ENCODE data around the gene LEMD2.

LEMD2 gene

DNA sequence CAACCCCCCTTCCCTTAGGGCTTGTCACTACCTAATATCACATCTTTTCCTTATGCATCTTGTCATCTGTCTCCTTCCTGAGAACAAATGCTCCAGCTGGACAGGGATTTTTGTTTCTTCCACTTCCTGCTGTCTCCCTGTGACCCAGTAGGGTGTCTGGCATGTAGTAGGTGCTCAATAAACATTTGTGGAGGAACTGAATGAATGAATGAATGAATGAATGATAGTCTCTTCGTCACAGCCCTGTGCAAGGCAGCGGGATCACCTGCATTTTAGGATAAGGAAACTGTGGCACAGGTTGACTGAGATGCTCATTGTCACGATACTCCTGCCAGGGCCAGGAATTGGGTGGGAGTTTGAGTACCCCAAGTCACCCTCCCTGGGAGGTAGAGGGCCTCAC, 14.2 kb downstream of the LEMD2 start:
- no peak for DNase-seq (ENCODE audit: low spot score)

DNA sequence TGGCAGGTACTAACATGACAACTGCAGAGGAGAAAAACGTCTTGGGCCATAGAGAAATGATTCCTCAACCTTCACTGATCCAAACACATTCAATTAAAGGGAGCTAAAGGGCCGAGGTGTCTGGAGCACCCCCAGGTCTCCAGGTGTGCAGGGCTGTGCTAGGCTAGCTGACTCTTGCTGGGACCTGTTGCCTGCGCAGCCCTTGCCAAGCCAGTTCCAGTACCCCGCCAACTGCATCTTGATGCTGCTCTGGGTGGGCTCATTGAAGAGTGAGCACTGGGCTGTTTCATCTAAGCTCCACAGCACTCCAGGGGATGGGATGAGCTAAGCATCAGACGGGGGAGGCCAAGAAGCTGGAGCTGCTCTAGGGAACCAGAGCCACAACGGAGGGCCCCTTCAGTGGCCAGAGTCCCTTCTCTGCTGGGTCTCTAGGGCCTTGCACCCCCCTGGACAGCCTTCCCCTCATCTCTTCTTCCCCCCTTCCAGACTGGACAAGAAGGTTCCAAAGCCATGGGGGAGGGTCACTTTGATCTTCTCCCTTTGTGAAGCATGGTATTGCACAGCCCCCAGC, 15.9 kb downstream of the LEMD2 start:
- DNase-seq (ENCODE audit: low spot score): no peak

DNA sequence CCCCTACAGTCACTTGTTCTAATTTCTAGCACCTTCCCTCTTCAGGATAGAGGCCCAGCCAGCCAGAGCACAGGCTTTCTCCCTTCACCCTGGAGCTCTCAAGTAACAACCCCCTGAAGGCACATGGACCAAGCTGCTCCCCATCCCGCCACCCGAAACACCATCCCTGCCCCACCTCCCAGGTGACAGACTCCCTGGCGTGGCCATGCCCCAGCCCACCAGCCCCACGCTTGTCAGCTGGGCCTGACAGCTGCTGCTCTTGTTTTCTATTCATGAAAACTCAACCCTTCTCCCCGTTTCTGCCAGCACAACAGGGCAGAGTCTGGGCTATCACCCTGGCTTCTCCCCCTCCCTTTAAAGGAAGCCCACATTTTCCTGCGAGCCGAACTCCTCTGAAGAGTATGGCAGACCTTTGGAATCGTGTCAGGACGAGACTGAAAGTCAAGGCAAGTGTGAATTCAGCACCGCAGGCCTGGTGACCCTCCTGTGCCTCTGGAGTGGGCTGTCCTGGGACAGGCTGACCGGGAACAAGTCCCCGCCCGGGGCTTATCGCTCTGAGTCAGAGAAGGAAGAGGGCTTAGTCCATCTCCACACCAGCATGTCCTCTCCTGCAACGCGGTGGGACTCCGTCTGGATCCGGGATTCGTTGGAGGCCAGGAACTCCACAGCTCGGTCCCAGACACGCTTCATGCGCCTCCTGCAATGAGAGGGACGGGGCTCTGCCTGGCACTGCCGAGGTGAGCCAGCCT, 16.7 kb downstream of the LEMD2 start:
- no peak for DNase-seq (ENCODE audit: low spot score)

DNA sequence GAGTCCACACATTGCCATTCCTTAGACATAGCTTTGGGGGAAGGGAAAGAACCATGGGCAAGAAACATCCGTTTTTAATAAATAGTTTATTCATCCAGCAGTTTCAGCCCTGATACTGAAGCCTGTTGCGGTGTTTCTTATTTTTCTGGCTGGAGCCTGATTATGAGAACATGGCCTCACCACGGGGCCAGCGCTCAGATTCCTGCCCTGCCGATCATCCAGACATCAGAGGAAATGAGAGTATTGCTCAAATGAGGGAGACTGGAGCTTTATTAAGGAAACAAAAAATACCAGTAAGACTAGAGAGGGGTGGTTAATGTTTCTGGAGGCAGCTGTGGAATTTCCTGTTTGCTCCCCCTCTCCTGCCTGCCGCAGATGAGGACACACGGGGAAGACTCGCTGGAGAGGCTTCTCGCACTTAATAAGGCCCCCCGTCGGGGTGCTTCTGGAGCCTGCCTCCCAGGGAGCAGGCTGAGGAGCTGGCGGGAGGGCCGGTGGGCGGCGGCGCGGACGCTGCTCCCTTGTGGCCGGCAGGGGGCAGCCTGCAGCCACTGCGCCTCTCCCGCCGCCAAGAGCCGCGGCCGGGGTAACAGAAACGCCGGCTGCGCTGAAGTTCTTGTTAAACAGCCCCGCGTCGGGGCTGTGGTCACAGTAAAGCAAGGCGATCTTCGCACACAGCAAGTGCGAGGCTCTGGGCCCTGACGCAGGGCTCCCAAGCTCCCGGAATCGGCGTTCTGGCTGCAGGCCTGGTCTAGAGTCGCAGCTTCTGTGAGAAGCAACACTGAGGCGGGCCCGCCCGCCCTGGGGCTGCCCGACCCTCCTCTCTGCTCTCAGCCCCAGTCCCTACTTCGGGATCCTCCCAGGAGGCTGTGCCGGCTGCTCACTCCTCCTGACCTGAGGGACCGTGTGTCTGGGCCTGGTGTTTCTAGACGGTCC, 17.5 kb downstream of the LEMD2 start:
- peak; percentile 93 for DNase-seq (ENCODE audit: low spot score)

DNA sequence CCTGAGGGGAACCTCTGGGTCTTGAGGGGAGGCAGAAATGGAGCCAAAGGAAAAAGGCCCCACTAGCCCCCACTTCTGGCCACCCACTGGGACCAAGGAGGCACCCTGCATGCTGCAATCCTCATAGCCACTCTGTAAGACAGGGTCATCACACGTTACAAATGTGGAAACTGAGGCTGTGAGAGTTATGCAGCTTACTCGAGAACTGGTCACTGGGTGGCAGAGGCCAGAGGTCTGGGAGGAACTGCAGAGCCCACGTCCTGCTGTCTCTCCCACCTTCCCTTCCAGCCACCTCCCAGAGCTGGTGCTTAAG, 18.1 kb downstream of the LEMD2 start:
- no peak for DNase-seq (ENCODE audit: low spot score)

DNA sequence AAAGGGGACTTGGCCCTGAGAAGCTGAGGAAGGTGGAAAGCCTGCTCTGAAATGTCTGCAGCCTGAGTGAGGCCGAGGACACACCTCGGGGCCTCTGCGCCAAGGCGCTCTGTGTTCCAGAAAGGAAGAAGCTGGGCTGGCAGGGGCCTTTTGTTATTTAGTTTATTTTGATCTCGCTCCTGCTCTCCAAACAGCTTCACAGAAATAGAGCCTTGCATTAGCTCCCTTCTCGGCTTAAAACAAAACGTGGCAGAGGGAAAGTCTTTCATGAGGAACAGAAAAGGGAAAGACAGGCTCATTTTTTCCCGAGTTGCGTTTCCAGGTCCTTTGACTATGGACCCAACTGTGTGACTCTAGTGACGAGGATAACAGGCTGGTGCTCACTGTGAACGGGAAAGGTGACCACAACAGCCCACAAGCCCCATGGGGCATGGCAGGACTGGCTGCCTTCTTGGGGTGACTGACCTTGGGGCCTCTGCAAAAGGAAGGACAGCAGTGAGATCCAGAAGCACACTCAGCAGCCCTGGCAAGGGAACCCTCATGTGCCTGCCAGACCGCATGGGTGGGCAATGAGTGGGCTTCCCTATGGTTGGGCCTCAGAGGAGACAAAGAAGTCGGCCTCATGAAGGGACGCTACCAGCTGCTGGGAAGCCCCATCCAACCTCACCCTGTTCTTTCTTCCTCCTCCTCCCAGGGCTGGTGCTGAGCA, 18.7 kb downstream of the LEMD2 start:
- DNase-seq (ENCODE audit: low spot score): no peak

DNA sequence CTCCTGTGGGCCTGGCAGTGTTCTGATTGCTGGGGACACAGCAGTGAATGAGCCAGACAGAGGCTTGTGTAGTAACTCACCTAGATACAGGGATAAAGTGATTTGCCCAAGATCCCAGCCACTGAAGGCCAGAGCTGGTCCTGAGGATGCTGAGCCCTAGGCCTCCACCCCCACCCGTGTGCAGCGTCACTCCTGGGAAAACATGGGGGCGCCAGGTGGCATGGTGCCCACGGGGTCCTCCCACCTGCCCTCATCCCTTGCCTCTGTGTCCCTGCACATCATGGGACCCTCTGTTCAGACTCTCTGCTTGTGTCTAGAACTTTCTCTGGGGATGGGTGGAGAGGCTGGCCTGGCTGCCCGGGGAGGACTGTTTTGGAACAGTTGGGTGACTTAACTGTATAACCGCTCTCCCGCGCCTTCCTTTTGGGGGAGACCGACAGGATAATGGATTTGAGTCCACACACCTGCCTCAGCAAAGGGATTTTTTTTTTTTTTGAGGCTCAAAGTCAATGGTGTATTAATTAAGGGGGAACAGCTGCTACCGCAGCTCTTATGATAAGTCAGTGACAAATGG, 19.6 kb downstream of the LEMD2 start:
- no peak for DNase-seq (ENCODE audit: low spot score)

- peak; percentile 85 for DNase-seq (ENCODE audit: low spot score)
These were observed 20.2 kb downstream of the LEMD2 start for GRCh38 chr6:33768644-33769120.

DNA sequence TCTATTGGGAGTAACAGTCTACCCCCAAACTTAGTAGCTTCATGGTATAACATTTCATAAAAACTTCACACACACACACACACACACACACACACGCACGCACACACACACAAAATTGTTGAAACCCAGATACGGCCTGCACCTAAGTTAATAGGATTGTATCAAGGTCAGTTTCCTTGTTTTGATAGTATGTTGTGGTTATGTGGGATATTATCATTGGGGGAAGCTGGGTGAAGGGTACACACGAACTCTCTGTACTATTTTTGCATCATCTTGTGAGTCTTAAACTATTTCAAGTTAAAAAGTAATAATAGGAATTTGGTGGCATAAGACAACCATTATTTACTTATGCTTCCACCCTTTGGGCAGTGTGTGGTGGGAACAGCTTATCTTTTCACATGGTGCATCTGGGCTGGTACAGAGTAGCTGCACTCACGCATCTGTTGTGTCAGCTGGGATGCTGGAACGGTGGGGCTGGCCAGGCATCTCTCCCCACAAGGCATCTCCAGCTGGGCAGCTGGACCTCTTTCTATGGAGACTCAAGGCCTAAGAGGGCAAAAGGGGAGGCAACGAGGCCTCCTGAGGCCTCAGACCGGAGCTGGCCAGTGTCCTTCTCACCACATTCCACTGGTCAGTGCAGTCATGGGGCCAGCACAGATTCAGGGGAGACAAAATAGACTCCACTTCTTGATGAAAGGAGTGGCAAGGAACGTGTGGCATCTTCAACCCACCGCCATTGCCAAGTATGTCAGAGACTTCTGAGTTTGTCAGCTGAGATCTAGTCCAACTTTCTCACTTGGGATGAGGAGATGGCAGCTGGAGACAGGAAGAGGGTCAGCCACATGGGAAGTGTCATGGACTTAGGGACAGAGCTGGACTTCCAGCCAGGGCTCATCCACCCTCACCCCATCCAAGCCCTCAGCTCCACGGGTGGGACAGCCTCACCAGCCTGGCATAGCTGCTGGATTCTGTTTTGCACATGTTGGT, 21.7 kb downstream of the LEMD2 start:
- DNase-seq (ENCODE audit: low spot score): no peak

DNA sequence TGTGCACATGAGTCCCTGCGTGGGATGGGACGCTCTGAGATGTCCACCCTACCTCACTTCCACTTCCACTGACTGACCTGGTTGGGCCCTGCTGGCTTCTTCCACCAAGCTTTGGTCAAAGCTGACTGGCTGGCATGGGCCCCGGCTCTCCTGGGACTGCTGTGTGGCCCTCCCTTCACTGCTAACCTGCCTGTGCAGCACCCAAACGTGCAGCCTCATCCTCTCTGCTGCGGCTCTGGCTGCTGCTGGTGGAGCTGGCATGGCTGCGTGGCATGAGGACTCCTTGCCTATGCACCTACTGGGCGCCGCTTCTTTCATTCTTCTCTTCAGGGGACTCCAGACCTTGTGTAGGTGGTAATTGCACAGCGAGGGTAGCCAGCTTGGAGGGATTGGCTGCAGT, 23.6 kb downstream of the LEMD2 start:
- no peak for DNase-seq (ENCODE audit: low spot score)

GRCh38 chr6:33764036-33764435, 24.9 kb downstream of the LEMD2 start:
- DNase-seq (ENCODE audit: low spot score): no peak

GRCh38 chr6:33763483-33763882, 25.4 kb downstream of the LEMD2 start:
- DNase-seq (ENCODE audit: low spot score): no peak

DNA sequence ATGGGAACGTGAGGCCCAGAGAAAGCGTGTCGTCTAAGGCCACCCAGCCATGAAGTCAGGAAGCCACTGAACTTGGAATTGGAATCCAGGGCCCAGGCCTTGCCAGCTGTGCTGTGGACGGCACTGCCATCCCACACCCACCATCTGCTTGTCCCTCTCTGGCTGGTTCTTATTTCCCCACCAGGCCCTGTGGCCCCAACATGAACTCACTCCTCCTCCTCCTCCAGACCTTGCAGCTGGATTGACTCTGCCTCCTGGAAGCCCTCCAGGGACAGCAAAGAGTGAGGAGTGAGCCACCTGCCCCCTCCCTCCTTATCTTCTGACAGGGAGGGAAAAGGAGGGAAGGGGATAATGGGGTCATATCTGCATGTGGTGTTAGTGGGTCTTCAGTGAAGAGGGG, 26.2 kb downstream of the LEMD2 start:
- no peak for DNase-seq (ENCODE audit: low spot score)

DNA sequence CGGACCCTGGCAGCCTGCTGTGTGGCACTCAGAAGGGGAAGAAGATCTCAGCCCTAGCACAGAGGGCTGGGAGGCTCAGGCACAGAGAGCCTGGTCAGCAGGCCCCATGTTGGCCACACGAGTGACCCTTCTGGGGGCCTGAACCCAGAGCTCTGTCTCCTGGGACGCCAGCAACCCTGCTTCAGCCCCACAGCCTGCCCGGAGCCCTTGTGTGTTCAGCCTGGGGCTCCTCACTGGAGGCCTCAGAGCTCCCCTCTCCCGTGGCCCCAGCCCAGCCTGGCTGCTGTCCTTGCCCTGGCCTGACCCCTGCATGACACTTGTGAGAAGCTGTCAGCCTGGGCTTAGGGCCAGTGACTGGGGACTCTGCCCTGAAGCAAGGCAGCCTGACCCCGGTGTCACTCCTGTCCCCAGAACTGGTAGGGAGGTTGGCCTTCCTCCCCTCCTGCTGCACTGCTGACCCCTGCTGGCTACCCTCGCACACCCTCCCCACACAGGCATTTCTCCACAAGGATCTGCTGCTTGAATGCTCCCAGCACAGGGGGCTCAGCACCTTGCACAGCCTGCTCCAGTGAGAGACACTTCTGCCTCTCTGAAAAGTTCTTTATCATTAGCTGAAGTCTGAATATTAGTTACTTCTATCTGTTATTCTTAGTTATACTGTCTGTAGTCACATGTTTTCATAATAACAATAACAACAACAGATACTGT, 26.9 kb downstream of the LEMD2 start:
- no peak for DNase-seq (ENCODE audit: low spot score)

- DNase-seq (ENCODE audit: low spot score): no peak
These were observed 27.4 kb downstream of the LEMD2 start for GRCh38 chr6:33761581-33761921.

GRCh38 chr6:33759887-33760629, 28.9 kb downstream of the LEMD2 start:
- DNase-seq (ENCODE audit: low spot score): no peak

GRCh38 chr6:33758815-33759216, 30.1 kb downstream of the LEMD2 start:
- DNase-seq (ENCODE audit: low spot score): no peak

GRCh38 chr6:33757906-33758305, 31.0 kb downstream of the LEMD2 start:
- no peak for DNase-seq (ENCODE audit: low spot score)

- no peak for DNase-seq (ENCODE audit: low spot score)
These were observed 31.8 kb downstream of the LEMD2 start for GRCh38 chr6:33757113-33757512.
